Stimulated activated CD4-positive, alpha-beta T cell treated with anti-CD3 and anti-CD28 coated beads, TNF-alpha, amount 100 ng/mL, for 4 hours (primary cell): Measurements from ENCODE around the gene CXXC1.
A peak's percentile ranks its signal among the peaks of the same experiment; 100 is the strongest.
"Not testable (repeated sequence)": the region's sequence is repeated elsewhere in the genome, so short reads cannot be mapped to it uniquely, and the experiment has no call there.

ENCODE experiments used
- DNase-seq, 3 experiments: peaks; one replicate each; pipeline ENCODE4 v3.0.0-alpha.2; 2020; ENCODE audit warnings: low read depth in 3 of 3

CXXC1 gene

GRCh38 chr18:50287441-50288347 is at the start of gene CXXC1:
Gene CXXC1 (minus strand): TSS chr18:50287692. CDS start chr18:50287589, 103 bp downstream.
- DNase-seq: peak; percentile 87 to 96 (median 94)

- no peak for DNase-seq
These were observed 47.2 kb upstream of the CXXC1 start for GRCh38 chr18:50334546-50335152.

GRCh38 chr18:50331691-50332090 is 44.2 kb upstream of the CXXC1 start:
- DNase-seq: no peak

GRCh38 chr18:50330176-50330575 is 42.7 kb upstream of the CXXC1 start:
- no peak for DNase-seq

GRCh38 chr18:50327983-50328382 is 40.5 kb upstream of the CXXC1 start:
- no peak for DNase-seq

GRCh38 chr18:50320719-50321118 is 33.2 kb upstream of the CXXC1 start:
- DNase-seq: no peak

GRCh38 chr18:50315100-50315871 is 27.8 kb upstream of the CXXC1 start:
- no peak for DNase-seq

GRCh38 chr18:50313873-50314460 is 26.5 kb upstream of the CXXC1 start:
- no peak for DNase-seq

GRCh38 chr18:50313031-50313607 is 25.6 kb upstream of the CXXC1 start:
- DNase-seq: no peak

GRCh38 chr18:50312296-50313030 is 25.0 kb upstream of the CXXC1 start:
- DNase-seq: no peak

- DNase-seq: no peak
These were observed 24.2 kb upstream of the CXXC1 start for GRCh38 chr18:50311650-50312049.

- no peak for DNase-seq
These were observed 22.6 kb upstream of the CXXC1 start for GRCh38 chr18:50310080-50310479.

GRCh38 chr18:50308851-50309250 is 21.4 kb upstream of the CXXC1 start:
- not testable (repeated sequence) for DNase-seq

- peak; percentile 65 to 83 (median 80) for DNase-seq
These were observed 20.4 kb upstream of the CXXC1 start for GRCh38 chr18:50307738-50308470.

- no peak for DNase-seq
These were observed 19.9 kb upstream of the CXXC1 start for GRCh38 chr18:50307400-50307737.

- DNase-seq: no peak
These were observed 19.5 kb upstream of the CXXC1 start for GRCh38 chr18:50306944-50307343.

- DNase-seq: no peak
These were observed 13.6 kb upstream of the CXXC1 start for GRCh38 chr18:50301074-50301473.

- DNase-seq: no peak
These were observed 12.3 kb upstream of the CXXC1 start for GRCh38 chr18:50299626-50300388.

GRCh38 chr18:50298443-50299284 is 11.2 kb upstream of the CXXC1 start:
- no peak for DNase-seq
